CD4-positive, alpha-beta T cell treated with Interleukin-4 for 4 hours (primary cell): Measurements from ENCODE around the gene PCDHA7.
"Not testable (repeated sequence)": the region's sequence is repeated elsewhere in the genome, so short reads cannot be mapped to it uniquely, and the experiment has no call there.

Source experiments
- DNase-seq: peaks from one replicate; pipeline ENCODE4 v3.0.0-alpha.2; 2020

Gene PCDHA7, protein sequence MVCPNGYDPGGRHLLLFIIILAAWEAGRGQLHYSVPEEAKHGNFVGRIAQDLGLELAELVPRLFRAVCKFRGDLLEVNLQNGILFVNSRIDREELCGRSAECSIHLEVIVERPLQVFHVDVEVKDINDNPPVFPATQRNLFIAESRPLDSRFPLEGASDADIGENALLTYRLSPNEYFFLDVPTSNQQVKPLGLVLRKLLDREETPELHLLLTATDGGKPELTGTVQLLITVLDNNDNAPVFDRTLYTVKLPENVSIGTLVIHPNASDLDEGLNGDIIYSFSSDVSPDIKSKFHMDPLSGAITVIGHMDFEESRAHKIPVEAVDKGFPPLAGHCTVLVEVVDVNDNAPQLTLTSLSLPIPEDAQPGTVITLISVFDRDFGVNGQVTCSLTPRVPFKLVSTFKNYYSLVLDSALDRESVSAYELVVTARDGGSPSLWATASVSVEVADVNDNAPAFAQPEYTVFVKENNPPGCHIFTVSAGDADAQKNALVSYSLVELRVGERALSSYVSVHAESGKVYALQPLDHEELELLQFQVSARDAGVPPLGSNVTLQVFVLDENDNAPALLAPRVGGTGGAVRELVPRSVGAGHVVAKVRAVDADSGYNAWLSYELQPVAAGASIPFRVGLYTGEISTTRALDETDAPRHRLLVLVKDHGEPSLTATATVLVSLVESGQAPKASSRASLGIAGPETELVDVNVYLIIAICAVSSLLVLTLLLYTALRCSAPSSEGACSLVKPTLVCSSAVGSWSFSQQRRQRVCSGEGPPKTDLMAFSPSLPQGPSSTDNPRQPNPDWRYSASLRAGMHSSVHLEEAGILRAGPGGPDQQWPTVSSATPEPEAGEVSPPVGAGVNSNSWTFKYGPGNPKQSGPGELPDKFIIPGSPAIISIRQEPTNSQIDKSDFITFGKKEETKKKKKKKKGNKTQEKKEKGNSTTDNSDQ

DNA sequence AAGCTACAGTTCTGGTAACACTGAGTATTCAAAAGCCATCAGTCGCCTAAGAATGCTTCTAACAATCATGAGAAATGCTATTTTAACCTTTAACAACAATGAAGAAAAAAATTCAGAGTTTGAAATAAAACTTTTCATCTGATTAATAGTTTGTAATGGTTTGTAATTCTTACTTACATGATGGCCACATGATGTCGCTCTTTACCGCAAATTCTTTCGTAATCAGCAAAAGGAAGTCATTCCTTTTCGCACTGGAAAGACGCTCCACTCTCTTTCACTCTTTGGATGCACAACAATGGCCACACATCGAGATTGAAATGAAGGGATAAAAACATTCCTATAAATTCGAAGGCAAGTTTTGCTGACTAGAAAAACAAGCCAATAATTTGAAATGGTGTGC, at the start of gene PCDHA7:
Gene PCDHA7 (plus strand): TSS at position 277 of the 400 bp plus-strand sequence. CDS start 115 bp downstream, at position 392.
- DNase-seq, result no peak

DNA sequence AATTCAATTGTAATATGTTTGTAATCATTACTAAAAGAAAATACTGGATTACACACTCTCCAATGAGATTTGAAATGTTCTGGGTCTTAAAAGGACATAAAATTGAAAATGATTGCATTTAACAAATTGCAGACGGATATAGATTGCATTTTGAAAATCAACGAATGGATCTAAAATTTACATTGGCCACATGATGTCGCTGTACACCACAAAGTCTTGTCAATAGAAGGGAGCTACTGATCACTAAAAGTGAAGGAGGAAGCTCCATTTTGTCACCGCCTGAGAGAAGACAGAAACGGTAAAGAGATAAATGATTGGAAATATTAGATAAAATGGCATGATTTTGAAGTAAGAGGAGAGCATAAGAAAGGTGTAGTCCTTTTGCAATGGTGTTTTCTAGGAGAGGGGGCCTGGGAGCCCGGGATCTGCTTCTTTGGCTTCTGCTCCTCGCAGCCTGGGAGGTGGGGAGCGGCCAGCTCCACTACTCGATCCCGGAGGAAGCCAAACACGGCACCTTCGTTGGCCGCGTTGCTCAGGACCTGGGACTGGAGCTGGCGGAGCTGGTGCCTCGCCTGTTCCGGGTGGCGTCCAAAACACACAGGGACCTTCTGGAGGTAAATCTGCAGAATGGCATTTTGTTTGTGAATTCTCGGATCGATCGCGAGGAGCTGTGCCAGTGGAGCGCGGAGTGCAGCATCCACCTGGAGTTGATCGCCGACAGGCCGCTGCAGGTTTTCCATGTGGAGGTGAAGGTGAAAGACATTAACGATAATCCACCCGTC, 48.0 kb upstream of the PCDHA7 start, which contains the start of gene PCDHA1:
Gene PCDHA1 (plus strand): TSS at position 236 of the 782 bp plus-strand sequence.
- no peak for DNase-seq

DNA sequence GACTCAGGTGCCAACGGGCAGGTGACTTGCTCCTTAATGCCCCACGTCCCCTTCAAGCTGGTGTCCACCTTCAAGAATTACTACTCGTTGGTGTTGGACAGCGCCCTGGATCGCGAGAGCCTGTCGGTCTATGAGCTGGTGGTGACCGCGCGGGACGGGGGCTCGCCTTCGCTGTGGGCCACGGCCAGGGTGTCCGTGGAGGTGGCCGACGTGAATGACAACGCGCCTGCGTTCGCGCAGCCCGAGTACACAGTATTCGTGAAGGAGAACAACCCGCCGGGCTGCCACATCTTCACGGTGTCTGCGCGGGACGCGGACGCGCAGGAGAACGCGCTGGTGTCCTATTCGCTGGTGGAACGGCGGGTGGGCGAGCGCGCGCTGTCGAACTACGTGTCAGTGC, 46.6 kb upstream of the PCDHA7 start:
- DNase-seq, result not testable (repeated sequence)

DNA sequence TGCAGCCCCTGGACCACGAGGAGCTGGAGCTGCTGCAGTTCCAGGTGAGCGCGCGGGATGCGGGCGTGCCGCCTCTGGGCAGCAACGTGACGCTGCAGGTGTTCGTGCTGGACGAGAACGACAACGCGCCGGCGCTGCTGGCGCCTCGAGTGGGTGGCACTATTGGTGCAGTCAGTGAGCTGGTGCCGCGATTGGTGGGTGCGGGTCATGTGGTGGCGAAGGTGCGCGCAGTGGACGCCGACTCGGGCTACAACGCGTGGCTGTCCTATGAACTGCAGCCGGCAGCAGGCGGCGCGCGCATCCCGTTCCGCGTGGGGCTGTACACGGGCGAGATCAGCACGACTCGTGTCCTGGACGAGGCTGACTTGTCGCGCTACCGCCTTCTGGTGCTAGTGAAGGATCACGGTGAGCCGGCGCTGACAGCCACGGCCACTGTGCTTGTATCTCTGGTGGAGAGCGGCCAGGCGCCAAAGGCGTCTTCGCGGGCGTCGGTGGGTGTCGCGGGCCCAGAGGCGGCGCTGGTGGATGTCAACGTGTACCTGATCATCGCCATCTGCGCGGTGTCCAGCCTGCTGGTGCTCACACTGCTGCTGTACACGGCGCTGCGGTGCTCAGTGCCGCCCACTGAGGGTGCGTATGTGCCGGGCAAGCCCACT, 46.1 kb upstream of the PCDHA7 start:
- not testable (repeated sequence) for DNase-seq

DNA sequence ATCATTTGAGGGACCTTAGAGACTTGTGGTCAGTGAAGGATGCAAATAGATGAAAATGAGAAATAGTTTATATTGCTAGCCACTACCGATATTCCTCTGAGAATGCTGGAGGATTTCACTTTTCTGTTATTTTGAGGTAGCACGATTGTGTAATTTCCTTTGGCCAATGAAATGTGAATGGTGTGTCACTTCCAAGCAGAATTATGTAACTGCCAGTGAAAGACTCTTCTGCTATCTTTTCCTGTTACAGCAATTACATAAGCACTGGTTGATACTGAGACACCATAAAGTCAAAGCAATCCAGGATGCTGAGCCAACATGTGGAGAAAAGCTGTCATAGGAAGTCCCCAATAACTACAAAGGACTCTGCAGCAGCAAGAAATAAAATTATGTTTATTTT, 43.0 kb upstream of the PCDHA7 start:
- no peak for DNase-seq

DNA sequence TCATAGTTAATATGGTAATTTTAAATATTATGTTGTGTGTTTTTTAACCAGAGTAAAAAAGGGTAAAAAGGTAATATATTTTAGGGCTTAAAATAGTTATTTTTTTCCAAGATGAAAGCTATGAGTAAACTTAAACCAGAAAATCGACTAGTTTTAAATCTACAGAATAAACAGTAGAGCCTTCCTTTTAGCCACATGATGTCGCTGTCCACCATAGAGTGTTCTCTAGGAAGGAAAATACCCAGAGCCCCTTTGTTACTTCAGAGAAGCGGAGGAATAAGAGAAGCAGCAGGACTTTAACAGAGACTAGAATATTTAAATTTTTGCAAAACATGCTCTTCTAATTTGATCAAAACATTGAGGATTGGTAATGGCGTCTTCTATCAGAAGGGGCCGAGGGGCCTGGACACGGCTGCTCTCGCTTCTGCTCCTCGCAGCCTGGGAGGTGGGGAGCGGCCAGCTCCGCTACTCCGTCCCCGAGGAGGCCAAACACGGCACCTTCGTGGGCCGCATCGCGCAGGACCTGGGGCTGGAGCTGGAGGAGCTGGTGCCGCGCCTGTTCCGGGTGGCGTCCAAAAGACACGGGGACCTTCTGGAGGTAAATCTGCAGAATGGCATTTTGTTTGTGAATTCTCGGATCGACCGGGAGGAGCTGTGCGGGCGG, 39.3 kb upstream of the PCDHA7 start, which contains the start of gene PCDHA2:
Gene PCDHA2 (plus strand): TSS at position 258 of the 664 bp plus-strand sequence.
- DNase-seq, result no peak

DNA sequence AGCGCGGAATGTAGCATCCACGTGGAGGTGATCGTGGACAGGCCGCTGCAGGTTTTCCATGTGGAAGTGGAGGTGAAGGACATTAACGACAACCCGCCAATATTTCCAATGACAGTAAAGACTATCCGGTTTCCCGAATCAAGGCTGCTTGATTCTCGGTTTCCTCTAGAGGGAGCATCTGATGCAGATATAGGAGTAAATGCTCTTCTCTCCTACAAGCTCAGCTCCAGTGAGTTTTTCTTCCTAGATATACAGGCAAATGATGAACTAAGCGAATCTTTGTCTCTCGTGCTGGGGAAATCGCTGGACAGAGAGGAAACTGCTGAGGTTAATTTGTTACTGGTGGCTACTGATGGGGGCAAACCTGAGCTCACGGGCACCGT, 38.8 kb upstream of the PCDHA7 start:
- DNase-seq, result no peak

DNA sequence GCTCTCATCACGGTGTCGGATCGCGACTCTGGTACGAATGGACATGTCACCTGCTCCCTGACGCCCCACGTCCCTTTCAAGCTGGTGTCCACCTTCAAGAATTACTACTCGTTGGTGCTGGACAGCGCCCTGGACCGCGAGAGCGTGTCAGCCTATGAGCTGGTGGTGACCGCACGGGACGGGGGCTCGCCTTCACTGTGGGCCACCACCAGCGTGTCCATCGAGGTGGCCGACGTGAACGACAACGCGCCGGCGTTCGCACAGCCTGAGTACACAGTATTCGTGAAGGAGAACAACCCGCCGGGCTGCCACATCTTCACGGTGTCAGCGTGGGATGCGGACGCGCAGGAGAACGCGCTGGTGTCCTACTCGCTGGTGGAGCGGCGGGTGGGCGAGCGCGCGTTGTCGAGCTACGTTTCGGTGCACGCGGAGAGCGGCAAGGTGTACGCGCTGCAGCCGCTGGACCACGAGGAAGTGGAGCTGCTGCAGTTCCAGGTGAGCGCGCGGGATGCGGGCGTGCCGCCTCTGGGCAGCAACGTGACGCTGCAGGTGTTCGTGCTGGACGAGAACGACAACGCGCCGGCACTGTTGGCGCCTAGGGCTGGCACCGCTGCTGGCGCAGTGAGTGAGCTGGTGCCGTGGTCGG, 37.9 kb upstream of the PCDHA7 start:
- DNase-seq, result not testable (repeated sequence)

DNA sequence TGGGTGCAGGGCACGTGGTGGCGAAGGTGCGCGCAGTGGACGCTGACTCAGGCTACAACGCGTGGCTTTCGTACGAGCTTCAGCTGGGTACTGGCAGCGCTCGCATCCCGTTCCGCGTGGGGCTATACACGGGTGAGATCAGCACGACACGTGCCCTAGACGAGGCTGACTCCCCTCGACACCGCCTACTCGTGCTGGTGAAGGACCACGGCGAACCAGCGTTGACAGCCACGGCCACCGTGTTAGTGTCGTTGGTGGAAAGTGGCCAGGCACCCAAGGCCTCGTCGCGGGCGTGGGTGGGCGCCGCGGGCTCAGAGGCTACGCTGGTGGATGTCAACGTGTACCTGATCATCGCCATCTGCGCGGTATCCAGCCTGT, 37.4 kb upstream of the PCDHA7 start:
- no peak for DNase-seq

DNA sequence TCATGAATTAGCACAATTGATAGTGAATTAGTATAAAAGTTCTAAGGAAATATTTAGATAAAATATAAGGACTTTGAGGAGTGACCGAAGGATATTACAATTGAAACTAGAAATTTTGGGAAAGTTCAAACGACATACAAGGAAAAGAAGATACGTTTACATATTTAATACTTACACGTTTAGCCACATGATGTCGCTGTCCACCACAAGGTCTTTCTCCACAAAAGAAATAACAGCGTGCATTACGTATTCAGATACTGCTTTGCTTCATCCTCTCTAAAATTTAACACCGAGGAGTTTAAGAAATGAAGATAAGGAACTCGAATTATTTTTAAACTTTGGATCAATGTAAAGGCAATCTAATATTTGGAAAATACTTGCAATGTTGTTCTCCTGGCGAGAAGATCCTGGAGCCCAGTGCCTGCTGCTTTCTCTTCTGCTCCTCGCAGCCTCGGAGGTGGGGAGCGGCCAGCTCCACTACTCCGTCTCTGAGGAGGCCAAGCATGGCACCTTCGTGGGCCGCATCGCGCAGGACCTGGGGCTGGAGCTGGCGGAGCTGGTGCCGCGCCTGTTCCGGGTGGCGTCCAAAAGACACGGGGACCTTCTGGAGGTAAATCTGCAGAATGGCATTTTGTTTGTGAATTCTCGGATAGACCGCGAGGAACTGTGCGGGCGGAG, 33.1 kb upstream of the PCDHA7 start, which contains the start of gene PCDHA3:
Gene PCDHA3 (plus strand): TSS at position 242 of the 678 bp plus-strand sequence.
- no peak for DNase-seq

DNA sequence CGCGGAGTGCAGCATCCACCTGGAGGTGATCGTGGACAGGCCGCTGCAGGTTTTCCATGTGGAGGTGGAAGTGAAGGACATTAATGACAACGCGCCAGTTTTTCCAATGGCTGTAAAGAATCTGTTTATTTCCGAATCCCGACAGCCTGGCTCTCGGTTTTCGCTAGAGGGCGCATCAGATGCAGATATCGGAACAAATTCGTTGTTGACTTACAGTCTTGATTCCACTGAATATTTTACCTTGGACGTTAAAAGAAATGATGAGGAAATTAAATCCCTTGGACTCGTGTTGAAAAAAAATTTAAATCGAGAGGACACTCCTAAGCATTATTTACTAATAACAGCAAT, 32.6 kb upstream of the PCDHA7 start:
- no peak for DNase-seq

DNA sequence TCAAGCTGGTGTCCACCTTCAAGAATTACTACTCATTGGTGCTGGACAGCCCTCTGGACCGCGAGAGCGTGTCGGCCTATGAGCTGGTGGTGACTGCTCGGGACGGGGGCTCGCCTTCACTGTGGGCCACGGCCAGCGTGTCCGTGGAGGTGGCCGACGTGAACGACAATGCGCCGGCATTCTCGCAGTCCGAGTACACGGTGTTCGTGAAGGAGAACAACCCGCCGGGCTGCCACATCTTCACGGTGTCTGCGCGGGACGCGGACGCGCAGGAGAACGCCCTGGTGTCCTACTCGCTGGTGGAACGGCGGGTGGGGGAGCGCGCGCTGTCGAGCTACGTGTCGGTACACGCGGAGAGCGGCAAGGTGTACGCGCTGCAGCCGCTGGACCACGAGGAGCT, 31.7 kb upstream of the PCDHA7 start:
- DNase-seq, result not testable (repeated sequence)

DNA sequence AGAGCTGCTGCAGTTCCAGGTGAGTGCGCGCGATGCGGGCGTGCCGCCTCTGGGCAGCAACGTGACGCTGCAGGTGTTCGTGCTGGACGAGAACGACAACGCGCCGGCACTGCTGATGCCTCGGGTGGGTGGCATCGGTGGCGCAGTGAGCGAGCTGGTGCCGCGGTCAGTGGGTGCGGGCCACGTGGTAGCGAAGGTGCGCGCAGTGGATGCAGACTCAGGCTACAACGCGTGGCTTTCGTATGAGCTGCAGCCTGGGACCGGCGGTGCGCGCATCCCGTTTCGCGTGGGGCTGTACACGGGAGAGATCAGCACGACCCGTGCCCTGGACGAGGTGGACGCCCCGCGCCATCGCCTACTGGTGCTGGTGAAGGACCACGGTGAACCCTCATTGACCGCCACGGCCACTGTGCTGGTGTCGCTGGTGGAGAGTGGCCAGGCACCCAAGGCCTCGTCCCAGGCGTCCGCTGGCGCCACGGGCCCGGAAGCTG, 31.2 kb upstream of the PCDHA7 start:
- no peak for DNase-seq

DNA sequence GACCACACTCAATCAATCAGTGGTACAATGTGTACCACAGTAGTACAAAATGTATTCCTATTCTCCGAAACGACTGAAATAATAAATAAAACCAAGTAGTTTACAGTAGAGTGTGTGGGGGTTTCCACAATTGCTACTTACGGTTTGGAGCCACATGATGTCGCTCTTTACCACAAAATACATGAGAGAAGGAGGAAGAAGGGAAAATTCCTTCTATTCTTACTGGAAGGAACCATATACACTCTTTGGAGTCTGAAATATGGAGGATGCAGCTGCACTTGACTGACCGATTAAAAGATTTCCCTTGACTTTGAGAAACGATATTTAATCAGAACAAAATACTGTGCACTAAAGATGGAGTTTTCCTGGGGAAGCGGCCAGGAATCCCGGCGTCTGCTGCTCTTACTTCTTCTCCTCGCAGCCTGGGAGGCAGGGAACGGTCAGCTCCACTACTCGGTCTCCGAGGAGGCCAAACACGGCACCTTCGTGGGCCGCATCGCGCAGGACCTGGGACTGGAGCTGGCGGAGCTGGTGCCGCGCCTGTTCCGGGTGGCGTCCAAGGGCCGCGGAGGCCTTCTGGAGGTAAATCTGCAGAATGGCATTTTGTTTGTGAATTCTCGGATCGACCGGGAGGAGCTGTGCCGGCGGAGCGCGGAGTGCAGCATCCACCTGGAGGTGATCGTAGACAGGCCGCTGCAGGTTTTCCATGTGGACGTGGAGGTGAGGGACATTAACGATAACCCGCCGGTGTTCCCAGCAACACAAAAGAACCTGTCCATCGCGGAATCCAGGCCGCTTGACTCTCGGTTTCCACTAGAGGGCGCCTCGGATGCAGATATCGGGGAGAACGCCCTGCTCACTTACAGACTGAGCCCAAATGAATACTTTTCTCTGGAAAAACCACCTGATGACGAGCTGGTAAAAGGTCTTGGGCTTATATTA, 27.0 kb upstream of the PCDHA7 start, which contains the start of gene PCDHA4:
Gene PCDHA4 (plus strand): TSS at position 235 of the 942 bp plus-strand sequence.
- DNase-seq, result no peak

DNA sequence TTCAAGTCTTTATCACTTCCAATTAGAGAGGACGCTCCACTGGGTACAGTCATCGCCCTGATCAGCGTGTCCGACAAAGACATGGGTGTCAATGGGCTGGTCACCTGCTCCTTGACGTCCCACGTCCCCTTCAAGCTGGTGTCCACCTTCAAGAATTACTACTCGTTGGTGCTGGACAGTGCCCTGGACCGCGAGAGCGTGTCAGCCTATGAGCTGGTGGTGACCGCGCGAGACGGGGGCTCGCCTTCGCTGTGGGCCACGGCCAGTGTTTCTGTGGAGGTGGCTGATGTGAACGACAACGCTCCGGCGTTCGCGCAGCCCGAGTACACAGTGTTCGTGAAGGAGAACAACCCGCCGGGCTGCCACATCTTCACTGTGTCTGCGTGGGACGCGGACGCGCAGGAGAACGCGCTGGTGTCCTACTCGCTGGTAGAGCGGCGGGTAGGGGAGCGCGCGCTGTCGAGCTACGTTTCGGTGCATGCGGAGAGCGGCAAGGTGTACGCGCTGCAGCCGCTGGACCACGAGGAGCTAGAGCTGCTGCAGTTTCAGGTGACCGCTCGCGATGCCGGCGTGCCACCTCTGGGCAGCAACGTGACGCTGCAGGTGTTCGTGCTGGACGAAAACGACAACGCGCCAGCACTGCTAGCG, 25.7 kb upstream of the PCDHA7 start:
- not testable (repeated sequence) for DNase-seq

DNA sequence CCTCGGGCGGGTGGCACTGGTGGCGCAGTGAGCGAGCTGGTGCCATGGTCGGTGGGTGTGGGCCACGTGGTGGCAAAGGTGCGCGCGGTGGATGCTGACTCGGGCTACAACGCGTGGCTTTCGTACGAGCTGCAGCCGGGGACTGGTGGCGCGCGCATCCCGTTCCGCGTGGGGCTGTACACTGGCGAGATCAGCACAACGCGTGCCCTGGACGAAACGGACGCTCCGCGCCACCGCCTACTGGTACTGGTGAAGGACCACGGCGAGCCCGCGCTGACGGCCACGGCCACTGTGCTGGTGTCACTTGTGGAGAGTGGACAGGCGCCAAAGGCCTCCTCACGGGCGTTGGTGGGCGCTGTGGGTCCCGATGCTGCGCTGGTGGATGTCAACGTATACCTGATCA, 25.2 kb upstream of the PCDHA7 start:
- no peak for DNase-seq

DNA sequence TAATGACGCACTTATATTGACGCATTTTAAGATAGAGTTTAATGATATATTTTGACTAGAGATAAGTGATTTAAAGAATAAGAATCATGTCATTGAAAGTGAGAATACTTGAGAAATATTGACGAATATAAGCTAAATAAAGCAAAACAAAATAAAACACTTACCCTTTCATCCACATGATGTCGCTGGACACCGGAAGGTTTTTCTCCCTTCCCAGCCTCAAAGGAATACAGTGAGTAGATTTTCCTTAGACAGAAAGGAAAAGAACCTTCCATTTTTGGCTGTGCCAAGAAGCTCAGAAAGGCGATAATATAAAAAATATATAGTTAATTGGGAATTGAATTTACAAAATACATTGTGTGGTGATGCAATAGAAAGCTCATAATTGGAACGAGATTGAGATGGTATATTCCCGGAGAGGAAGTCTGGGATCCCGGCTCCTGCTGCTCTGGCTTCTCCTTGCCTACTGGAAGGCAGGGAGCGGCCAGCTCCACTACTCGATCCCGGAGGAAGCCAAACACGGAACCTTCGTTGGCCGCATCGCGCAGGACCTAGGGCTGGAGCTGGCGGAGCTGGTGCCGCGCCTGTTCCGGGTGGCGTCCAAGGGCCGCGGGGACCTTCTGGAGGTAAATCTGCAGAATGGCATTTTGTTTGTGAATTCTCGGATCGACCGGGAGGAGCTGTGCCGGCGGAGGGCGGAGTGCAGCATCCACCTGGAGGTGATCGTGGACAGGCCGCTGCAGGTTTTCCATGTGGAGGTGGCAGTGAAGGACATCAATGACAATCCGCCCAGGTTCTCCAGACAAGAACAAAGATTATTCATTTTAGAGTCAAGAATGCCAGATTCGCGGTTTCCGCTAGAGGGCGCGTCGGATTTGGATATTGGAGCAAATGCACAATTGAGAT, 12.4 kb upstream of the PCDHA7 start, which contains the start of gene PCDHA5:
Gene PCDHA5 (plus strand): TSS at position 239 of the 906 bp plus-strand sequence.
- DNase-seq, result no peak
